ENCODE results near the gene RDH12.

The RDH12 gene

DNA sequence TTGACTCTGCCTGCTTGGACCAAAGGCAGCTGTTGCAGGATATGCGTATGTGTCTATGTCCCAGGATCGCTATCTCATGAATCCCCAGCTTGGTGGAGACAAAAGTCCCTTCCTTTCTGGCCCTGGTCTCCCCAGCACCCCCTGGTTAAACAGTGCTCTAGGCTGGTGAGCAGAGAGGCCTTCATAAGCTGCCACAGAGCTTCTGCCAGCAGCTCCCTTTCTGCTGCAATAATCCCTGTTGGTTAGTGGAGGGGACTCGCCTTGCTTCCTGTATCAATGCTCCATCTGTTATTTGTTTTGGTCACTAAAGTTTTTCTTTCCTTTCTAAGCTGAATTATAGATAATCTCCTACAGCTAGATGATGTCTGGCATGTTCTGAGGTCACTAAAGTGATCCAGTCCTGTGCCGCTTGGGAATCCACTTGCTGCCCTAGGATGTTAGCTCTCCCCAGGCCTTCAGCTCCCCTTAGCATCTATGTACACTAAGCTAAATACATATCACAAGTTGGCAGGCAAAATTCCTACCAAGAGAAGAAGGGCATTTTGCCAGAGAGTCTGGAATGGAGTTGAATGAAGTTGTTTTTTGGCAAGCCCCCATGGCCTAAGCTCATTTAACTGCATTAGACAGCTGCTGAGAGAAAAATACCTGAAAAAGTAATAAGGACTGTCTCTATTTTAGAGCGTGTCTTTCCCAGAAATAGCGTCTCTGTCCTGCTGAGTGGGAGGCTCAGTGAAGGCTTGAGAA, 47.8 kb downstream of the RDH12 start:
- DNase-seq (ENCODE audit: low read depth in 2 of 2): no peak

DNA sequence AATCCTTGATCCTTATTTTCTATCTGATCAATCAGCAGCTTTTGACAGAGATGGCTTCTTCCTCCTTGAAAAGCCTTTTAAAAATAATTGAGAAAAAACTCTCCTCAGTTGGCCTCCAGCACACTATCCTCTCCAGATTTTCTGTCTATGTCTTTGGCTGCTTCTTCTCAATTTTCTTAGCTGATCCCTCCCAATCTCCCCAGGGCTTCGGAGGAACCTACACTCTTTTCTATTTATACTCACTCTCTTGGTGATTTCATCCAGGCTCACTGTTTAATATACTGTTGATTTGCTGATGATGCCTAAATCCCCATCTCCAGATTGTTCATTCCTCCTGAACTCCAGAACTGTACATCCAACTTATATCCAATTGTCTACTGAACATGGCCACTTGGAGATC, 54.8 kb downstream of the RDH12 start:
- no peak for DNase-seq (ENCODE audit: low read depth in 2 of 2)

DNA sequence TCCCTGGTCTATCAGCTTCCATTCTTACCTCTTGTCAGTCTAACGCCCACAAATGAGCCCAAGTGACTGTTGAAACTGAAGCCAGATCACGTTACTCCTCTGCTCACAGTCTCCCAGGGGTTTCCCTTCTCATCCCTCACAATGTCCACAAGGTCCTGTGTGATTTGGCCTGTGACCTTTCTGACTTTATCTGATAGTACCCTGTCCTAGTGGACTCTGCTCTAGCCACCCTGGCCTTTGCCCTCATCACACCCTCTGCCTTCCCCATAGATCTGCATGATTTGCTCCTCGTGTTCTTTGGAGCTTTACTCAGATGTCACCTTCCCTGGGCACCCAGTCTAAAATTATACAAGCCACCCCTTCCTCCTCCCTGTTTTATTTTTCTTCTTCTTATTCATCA, 55.5 kb downstream of the RDH12 start:
- DNase-seq (ENCODE audit: low read depth in 2 of 2): no peak

DNA sequence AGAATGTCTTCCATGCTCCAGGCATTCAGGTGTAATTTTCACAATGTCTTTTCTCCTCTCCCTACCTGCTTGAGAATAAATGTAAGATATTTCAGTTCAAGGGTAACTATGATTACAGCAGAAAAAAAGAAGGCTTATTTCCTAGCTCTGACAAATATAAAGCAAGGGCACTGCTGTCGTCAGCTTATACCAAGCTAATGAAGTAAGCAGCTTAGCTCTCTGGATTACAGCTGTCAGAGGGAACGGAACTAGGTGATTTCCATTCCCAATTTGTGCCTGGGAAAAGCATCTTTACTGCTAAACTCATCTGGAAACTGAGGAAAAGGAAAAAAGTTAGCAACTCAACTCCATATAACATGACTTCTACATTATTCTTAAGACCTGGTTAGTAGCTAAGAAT, 58.2 kb downstream of the RDH12 start:
- no peak for DNase-seq (ENCODE audit: low read depth in 2 of 2)

DNA sequence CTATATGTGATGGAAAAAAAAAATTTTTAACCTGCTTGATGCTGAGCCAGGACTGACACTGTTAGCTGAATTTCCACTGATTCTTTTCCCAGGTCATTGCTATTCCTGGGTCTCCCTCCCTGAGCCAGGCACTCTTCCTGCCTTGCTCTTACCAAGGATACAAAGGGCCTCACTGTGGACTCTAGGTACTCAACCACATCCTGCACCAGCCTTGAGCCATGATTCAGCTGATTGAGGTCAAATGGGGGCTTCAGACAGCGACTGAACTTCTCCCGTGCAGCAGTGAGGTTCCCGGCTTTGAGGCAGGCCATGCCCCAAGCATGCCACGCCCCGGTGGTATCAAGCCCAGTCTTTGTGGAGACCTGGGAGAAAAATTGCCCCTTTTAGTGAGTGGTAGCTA, 60.4 kb downstream of the RDH12 start:
- DNase-seq (ENCODE audit: low read depth in 2 of 2): no peak

DNA sequence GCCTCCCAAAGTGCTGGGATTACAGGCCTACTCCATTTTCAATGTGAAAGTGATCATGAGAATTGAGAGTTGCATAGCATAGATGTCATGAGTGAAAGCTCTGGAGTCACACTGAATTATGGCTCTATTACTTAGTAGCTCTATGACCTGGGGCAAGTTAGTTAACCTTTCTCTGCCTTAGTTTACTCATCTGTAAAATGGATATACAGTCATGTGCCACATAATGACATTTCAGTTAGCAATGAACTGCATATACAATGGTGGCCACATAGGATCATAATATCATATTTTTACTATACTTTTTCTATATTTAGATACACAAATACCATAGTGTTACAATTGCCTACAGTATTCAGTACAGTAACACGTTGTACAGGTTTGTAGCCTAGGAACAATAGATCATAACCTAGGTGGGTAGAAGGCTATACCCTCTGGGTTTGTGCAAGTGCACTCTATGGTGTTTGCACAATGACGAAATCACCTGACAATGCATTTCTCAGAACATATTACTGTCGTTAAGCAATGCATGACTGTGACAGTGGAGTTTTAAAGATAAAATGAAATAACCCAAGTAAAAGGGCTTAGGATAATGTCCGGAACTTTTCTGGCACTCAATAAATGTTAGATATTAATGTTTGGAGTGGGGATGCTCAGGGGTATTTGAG, 61.6 kb downstream of the RDH12 start:
- DNase-seq (ENCODE audit: low read depth in 2 of 2): no peak

DNA sequence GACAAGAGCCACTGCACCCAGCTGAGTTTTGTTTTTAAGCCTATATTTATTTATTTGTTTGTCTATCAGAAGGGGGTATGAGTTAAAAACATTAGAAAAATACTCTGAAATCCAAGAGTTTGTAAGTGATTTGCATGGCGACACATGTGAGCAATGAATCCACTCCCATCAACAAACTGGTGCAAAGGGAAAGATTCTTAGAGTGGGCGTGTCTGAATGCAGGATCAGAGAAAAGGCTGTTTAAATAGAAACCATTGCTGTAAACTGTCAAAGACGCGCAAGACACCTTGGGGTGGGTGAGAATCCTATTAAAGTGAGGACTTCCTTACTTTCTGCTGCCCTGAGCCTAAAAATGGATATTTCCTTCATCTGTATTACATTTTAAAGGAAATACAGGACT, 62.8 kb downstream of the RDH12 start:
- no peak for DNase-seq (ENCODE audit: low read depth in 2 of 2)

DNA sequence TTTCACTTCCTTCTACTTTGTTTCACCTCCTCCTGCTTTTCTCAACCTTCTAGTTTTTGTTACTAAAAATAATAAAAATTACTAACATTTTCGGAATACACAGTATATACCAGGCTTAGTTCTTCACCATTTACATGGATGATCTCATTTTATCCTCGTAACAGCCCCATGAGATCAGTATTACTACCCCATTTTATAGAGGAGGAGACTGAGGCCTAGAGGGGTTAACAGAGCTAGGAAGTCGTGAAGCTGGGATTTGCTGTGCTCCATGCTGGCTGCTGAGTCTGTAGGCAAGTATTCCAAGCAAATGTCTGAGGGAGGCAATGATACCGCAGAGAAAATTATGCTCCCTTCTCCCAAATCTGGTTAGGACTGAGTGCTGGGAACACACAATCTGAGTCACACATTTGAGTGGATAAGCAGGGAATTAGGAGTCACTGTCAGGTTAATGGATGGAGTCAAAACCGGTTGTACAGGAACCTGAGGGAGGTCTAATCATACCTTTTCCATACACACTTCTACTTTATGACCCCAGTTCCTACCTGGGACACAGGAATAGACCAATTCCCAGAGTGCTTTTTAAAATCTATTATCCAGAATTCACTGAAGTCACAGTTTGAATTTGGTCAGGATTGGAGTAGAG, 63.6 kb downstream of the RDH12 start:
- no peak for DNase-seq (ENCODE audit: low read depth in 2 of 2)

DNA sequence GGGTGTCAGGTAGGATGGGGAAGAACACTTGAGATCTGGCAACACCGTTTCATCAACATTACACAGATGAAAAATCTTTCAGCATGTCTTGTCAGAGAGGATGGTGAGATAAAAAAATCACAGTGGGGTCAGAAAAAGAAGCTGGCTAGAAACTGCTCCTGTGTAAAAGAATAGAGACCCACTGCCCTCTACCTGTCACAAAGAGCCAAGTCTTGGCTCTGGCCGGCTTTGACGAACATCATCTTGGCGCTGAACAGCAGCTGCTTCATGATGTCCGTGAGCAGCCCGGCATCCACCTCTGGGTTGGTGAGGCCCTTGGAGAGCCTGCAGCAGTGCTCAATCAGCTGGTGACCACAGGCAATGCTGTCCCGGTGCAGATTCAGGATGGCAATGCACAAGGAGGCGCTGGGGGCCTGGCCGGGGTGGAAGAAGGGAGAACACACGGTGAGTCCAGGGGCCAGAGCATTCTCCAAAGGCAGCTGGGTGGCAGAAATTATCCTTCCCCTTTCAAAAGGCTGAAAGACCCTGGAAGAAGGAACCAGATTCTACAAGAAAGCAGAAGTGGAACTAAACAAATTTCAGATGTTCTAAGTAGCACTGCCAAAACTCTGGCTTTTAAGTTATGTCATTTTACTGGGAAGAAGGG, 64.5 kb downstream of the RDH12 start:
- DNase-seq (ENCODE audit: low read depth in 2 of 2): no peak

DNA sequence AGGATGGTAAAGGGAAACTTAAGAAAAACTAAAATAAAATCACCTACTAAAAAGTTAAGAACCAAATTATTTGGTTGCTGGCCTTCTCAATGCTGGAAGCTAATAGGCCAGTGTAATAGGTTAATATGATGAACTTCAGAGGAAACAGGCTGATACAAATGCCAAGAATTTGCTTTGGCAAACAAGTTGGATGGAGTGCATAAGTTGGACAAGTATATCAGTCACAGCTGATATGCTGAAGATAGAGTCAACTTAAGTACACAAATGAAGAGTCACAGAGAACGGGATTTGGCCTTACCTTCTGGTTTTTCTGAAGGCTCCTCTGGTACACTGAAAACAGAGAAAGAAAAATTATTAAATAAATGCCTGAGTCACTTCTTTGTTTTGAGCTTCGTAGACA, 66.5 kb downstream of the RDH12 start:
- no peak for DNase-seq (ENCODE audit: low read depth in 2 of 2)

DNA sequence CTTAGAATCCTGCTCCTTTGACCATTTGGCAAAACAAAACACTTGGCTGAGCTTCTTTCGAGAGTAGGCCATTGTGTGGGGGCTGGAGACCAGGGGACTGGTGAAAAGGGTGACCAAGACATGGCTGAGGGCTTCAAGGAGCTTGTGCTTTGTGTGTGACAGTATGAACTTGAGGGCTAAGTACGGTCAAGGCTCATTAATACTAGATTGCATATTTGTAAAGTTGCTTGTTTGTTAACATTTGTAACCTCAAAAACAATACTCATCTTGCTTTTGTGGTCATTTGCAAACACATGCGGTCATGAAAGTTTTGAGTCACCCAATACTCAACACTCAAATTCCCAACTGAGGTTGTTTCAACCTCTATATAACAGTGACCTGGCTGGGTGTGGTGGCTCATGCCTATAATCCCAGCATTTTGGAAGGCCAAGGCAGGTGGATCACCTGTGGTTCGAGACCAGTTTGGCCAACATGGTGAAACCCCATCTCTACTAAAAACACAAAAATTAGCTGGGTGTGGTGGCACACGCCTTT, 72.2 kb downstream of the RDH12 start:
- no peak for DNase-seq (ENCODE audit: low read depth in 2 of 2)

DNA sequence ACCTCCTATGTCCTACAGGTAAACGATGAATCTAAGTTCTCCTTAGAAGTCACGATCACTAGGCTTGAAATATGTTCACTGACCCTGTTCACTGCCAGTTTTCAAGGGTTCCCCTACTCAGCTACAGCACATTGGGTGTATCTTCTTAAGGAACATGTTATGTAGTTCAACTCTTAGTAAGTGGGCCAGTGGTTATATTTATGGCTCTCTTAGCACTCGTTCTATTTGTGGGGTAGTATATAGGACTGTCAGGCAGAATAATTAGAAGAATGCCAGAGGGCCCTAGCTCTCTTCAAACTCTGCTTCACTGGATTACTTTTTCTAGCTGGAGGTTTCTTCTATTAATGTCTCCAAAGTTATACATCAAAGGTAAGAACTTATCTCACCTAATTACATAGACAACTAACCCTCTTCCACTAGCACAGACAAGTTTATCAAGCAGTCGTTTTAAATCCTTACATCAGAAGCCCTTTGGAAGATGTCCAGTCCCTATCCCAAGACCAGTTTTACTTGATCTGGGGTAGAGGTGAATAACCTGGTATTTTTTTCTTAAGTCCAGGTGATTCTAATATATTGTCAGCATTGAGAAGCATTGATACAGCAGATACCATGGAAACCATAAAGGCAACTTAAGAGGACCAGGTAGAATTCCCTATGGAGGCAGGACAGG, 75.1 kb downstream of the RDH12 start:
- no peak for DNase-seq (ENCODE audit: low read depth in 2 of 2)

DNA sequence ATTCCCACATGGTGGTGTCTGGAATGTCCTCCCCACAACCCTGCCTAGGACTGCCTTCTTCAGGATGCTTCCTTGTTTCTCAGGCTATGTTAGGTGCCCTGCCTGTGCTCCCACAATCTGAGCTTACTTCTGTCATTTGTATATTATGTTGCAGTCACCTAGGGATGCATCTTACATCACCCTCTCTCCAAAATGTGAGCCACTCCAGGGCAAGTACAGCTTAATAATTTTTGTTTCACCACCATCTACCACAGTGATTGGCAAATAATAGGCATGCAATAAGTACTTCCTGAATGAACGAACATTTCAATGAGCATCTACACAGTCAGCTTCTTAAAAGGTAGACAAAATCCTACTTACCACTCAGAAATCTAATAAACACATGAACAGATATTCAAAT, 77.1 kb downstream of the RDH12 start:
- no peak for DNase-seq (ENCODE audit: low read depth in 2 of 2)

DNA sequence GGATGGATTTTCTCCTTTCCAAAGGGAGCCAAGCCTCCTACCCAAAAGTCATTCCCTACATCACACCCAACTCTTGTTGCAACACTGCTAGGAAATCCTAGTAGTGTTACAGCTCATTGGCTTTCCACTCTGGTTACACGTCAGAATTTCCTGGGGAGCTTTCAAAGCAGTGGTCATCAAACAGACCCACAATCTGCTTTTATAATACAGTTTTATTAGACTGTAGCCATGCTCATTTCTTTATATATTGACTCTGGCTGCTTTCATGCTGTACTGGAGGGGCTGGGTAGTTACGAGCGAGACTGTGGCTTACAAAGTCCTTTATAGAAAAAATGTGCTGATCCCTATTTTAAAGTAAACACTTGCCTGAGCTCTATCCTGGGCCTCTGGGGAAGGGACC, 80.4 kb downstream of the RDH12 start:
- no peak for DNase-seq (ENCODE audit: low read depth in 2 of 2)
